Kidney (tissue), 14 donors: Measurements from ENCODE around the gene APOL4. TPM values are rescaled to one million over a fixed set of nuclear protein-coding genes. Genes with fewer than 3 reads are reported as not detected.

ENCODE experiments used
- DNase-seq, 5 donors: peaks; one replicate each; pipeline ENCODE4 v3.0.0-alpha.2; 2013 to 2020
- FAIRE-seq: peaks from 2 replicates; lab custom pipeline; 2012; peaks lifted over from hg19 to GRCh38; lab: Jason Lieb, UNC
- H3K27ac ChIP-seq, 2 donors: one replicate each; pipeline ENCODE4 v1.7.0; 2013; ENCODE audit warnings: low read depth in 2 of 2, low read length in 2 of 2, inconsistent platforms in 1 of 2
- H3K27me3 ChIP-seq: one replicate; pipeline ENCODE4 v1.7.1; 2013; ENCODE audit warnings: low read length, inconsistent platforms; ENCODE audit not compliant: control insufficient read depth, insufficient read depth
- H3K36me3 ChIP-seq, 3 donors: one replicate each; pipeline versions ENCODE4 v1.7.0 to v1.7.1; 2013; ENCODE audit warnings: low read length in 3 of 3, control low read depth in 1 of 3, inconsistent platforms in 1 of 3; ENCODE audit not compliant: insufficient read depth in 3 of 3, control insufficient read depth in 2 of 3
- H3K4me1 ChIP-seq, 3 donors: one replicate each; pipeline versions ENCODE4 v1.7.0 to v1.7.1; 2013; ENCODE audit warnings: low read length in 3 of 3, inconsistent platforms in 1 of 3, low read depth in 1 of 3; ENCODE audit not compliant: control insufficient read depth in 2 of 3, insufficient read depth in 2 of 3
- H3K4me3 ChIP-seq, 3 donors: one replicate each; pipeline versions ENCODE4 v1.7.0 to v1.8.1; 2013; ENCODE audit warnings: low read length in 3 of 3, control low read depth in 1 of 3, inconsistent platforms in 1 of 3
- H3K9ac ChIP-seq, 3 donors: one replicate each; pipeline versions ENCODE4 v1.7.0 to v1.7.1; 2013; ENCODE audit warnings: low read length in 3 of 3, control low read depth in 1 of 3, inconsistent platforms in 1 of 3
- H3K9me3 ChIP-seq, 3 donors: one replicate each; pipeline versions ENCODE4 v1.7.0 to v1.7.1; 2013; ENCODE audit warnings: low read length in 3 of 3, control low read depth in 1 of 3, inconsistent platforms in 1 of 3; ENCODE audit not compliant: control insufficient read depth in 2 of 3, insufficient read depth in 1 of 3
- intact Hi-C: fragments of 100-400 bp; cut with DNase I; formaldehyde crosslinking; loops from one replicate; pipeline ENCODE4 v1.11.1; 2022
- polyA plus RNA-seq: library from polyadenylated mRNA; stranded (reverse); fragments of 350-450 nt; fragmentation: Illumina TruSeq; extraction: RNeasy Lipid Tissue Mini Kit (QIAGEN cat#74804); gene quantifications from one replicate; pipeline ENCODE4 v1.2.3, GENCODE V29; 2014; ENCODE audit warnings: low read depth, low replicate concordance; ENCODE audit not compliant: insufficient read depth
- total RNA-seq: library from RNA; stranded (reverse); fragmentation: NEBNext Ultra II Directional; extraction: Animal tissue kit (Norgen Biotek cat#: 25700); gene quantifications from one replicate; pipeline ENCODE4 v1.2.1, GENCODE V29; 2021
- TF ChIP-seq, protein P1 (sequence below): IDR thresholded peaks from 3 replicates; pipeline ENCODE4 v1.5.1; 2012; ENCODE audit warnings: mild to moderate bottlenecking, moderate library complexity, borderline replicate concordance; ENCODE audit not compliant: insufficient read depth; ENCODE audit errors: extremely low read depth
- donor health status: control.
- donor health status: control.
- donor health status: control.
- donor health status: control.
- donor health status: control.
- donor health status: DM: yes; HTN: yes; CAD: no.
- donor health status: Normal renal cell carcinoma (clear cell type).

The APOL4 gene
- total and polyA plus RNA-seq, 2 donors from 2014 or later, result 6.1 to 8.7 TPM

DNA sequence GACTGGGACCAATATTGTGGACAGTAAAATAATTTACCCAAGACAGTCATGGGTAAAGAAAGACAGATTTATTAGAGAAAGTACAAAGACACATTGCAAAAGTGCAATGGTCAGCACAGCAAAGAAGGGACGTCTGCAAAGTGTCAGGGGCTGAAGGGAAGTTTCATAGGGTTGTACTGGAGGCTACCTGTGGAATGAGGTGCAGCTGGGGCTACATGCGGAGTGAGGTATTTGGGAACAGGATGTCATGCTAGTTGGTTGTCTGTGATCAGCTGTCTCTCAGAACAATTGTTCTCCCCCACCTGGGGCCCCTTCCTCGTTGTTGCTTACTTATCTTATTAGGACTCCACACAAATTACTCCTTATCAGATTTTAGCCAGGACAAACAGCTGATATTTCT is 29.7 kb downstream of the APOL4 start:
- Histone ChIP-seq H3K9ac (no peak overlapping the region), H3K9me3 (no peaks in the 10 kb centered on the region), H3K4me3 (no peak overlapping the region), H3K27ac (no peak overlapping the region), H3K36me3 (no peaks in the 10 kb centered on the region), H3K27me3 (no peaks in the 10 kb centered on the region), H3K4me1 (no peaks in the 10 kb centered on the region)
- no peak for FAIRE-seq
- intact Hi-C loops, result no loop called here
- no peak for DNase-seq
- TF ChIP-seq, protein P1, sequence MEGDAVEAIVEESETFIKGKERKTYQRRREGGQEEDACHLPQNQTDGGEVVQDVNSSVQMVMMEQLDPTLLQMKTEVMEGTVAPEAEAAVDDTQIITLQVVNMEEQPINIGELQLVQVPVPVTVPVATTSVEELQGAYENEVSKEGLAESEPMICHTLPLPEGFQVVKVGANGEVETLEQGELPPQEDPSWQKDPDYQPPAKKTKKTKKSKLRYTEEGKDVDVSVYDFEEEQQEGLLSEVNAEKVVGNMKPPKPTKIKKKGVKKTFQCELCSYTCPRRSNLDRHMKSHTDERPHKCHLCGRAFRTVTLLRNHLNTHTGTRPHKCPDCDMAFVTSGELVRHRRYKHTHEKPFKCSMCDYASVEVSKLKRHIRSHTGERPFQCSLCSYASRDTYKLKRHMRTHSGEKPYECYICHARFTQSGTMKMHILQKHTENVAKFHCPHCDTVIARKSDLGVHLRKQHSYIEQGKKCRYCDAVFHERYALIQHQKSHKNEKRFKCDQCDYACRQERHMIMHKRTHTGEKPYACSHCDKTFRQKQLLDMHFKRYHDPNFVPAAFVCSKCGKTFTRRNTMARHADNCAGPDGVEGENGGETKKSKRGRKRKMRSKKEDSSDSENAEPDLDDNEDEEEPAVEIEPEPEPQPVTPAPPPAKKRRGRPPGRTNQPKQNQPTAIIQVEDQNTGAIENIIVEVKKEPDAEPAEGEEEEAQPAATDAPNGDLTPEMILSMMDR, result no peak

DNA sequence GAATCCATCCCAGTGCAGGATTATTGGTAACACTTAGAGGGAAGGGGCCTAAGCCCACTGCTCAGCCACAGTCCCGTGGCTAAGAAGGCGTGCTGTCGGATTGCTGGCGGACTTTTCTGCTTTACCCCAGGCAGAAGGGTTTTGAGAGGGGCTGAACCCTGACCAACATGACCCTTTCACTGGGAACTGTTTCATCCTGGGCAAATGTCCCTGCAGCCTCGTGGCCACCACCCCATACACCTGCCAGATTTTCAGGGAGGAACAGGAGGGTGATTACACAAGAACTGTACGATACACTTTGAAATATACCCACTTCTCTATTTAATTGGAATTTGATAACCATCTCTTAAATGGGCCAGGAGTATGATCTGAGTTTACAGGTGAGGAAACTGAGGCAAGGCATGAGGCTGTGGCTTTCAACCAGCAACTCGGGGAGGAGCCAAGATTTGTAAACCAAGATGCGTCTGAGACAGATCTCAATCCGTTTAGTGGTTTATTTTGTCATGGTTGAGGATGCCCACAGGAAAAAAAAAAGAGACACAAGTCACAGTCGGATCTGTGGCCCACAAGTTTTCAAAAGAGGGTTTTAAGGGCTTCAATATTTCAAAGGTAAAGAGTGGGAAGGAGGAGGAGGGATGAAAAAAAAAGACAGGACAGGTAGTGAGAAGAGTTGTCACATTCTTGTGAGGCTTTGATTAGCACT is 34.9 kb downstream of the APOL4 start:
- no peaks in the 10 kb centered on the region for H3K9me3 ChIP-seq
- no peaks in the 10 kb centered on the region for H3K4me1 ChIP-seq
- H3K27ac ChIP-seq, result no peak overlapping the region
- intact Hi-C loops, result no loop called here
- H3K27me3 ChIP-seq, result no peaks in the 10 kb centered on the region
- H3K4me3 ChIP-seq, result no peak overlapping the region
- TF ChIP-seq, protein P1, result no peak
- H3K36me3 ChIP-seq, result no peaks in the 10 kb centered on the region
- DNase-seq (no peak), FAIRE-seq (no peak)
- no peak overlapping the region for H3K9ac ChIP-seq

DNA sequence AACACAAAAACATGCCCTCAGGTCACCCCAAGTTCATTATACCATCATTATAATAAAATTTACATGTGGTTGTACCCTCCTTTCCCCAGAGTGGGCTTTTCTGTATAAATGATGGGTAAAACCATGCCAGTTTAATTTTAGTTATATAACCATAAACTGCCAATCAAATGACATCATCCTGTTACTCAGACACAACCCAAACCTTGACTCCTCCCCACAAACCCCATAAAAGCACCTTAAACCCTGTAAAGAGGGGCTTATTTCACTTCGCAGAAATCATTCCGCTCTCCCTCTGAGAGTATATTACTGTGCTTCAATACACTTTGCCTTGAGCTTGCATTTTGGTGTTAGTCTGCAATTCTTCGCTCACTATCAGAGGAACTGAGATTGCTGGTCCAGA is 35.5 kb downstream of the APOL4 start:
- no peaks in the 10 kb centered on the region for H3K9me3 ChIP-seq
- TF ChIP-seq, protein P1, result no peak
- no peak overlapping the region for H3K4me3 ChIP-seq
- H3K36me3 ChIP-seq, result no peaks in the 10 kb centered on the region
- FAIRE-seq (no peak), DNase-seq (no peak)
- no peaks in the 10 kb centered on the region for H3K4me1 ChIP-seq
- intact Hi-C loops, result no loop called here
- no peak overlapping the region for H3K9ac ChIP-seq
- H3K27ac ChIP-seq, result no peak overlapping the region
- H3K27me3 ChIP-seq, result no peaks in the 10 kb centered on the region

DNA sequence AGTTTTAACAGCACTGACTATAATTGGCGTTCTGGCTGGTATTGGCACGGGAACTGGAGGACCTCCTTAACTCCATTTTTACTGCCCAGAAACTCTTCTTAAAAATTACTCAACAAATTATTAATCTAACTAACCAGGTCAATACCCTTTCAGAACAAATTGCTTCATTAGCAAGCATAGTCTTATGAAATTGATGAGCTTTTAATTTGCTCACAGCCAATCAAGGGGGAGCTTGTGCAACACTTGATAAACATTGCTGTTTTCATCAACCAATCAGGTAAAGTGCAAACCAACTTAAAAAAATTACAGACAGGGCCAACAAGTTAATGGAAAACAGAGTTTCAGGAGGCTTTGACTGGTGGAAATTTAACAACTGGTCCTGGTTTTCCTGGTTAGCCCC is 36.5 kb downstream of the APOL4 start:
- no peak for DNase-seq
- no peaks in the 10 kb centered on the region for H3K9me3 ChIP-seq
- H3K27ac ChIP-seq, result no peak overlapping the region
- no peak overlapping the region for H3K9ac ChIP-seq
- intact Hi-C loops, result no loop called here
- FAIRE-seq, result no peak
- no peaks in the 10 kb centered on the region for H3K27me3 ChIP-seq
- no peaks in the 10 kb centered on the region for H3K4me1 ChIP-seq
- no peaks in the 10 kb centered on the region for H3K36me3 ChIP-seq
- no peak overlapping the region for H3K4me3 ChIP-seq
- TF ChIP-seq, protein P1, result no peak
